T-helper 1 cell treated with Interleukin-12 subunit alpha and Interleukin-12 subunit beta and Interleukin-4 antibody, amounts not matched to agents 30 μg/mL and 1 μg/mL, for 36 hours (primary cell): Measurements from ENCODE around the gene RHBDD3.
"Not testable (repeated sequence)": the region's sequence is repeated elsewhere in the genome, so short reads cannot be mapped to it uniquely, and the experiment has no call there.

Experiments
- H3K27ac Mint-ChIP-seq: one replicate; pipeline ENCODE4 v1.8.0; 2021; ENCODE audit warnings: mild to moderate bottlenecking, mixed read lengths
- H3K27me3 Mint-ChIP-seq: one replicate; pipeline ENCODE4 v1.8.0; 2021; ENCODE audit warnings: low read depth, mixed read lengths
- H3K36me3 Mint-ChIP-seq: one replicate; pipeline ENCODE4 v1.8.0; 2021; ENCODE audit warnings: low read depth, mixed read lengths
- H3K4me1 Mint-ChIP-seq: one replicate; pipeline ENCODE4 v1.8.0; 2021; ENCODE audit warnings: low read depth, mixed read lengths
- H3K4me3 Mint-ChIP-seq: one replicate; pipeline ENCODE4 v1.8.0; 2021; ENCODE audit warnings: mild to moderate bottlenecking, moderate library complexity, mixed read lengths
- H3K9me3 Mint-ChIP-seq: one replicate; pipeline ENCODE4 v1.8.0; 2021; ENCODE audit warnings: mixed read lengths

Gene RHBDD3

DNA sequence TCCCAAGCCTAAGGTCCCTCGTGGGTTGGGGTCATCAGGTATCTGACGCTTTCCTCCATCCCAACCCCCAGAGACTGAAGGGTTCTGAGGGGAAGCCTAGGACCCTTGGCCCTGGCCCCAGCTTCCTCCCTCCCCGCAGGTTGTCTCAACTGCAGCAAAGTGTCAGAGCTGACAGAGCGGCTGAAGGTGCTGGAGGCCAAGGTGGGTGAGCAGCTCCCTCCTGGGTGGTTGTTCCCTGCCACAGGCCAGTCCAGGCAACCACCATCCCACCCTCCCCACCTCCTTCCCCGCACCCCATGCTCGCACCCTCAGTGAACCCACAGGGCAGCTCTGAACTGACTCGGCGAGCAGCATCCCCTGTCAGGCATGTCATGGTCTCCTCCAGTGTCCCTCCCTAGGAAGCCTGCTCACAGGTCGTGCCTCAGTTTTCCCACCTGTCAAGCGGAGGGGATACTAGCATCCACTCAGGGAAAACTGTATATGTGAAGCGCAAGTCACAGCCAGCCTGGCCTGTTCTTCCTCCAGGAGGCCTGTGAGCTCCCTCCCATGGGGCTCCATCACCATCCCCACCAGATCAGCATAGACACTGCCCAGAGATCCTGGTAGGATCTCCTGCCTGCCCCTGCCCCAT is 41.3 kb downstream of the RHBDD3 start:
- H3K36me3 Mint-ChIP-seq = no peaks in the 10 kb centered on the region
- no peak overlapping the region for H3K4me3 Mint-ChIP-seq
- no peak overlapping the region for H3K27ac Mint-ChIP-seq
- no peaks in the 10 kb centered on the region for H3K9me3 Mint-ChIP-seq
- no peaks in the 10 kb centered on the region for H3K27me3 Mint-ChIP-seq
- H3K4me1 Mint-ChIP-seq = no peaks in the 10 kb centered on the region

DNA sequence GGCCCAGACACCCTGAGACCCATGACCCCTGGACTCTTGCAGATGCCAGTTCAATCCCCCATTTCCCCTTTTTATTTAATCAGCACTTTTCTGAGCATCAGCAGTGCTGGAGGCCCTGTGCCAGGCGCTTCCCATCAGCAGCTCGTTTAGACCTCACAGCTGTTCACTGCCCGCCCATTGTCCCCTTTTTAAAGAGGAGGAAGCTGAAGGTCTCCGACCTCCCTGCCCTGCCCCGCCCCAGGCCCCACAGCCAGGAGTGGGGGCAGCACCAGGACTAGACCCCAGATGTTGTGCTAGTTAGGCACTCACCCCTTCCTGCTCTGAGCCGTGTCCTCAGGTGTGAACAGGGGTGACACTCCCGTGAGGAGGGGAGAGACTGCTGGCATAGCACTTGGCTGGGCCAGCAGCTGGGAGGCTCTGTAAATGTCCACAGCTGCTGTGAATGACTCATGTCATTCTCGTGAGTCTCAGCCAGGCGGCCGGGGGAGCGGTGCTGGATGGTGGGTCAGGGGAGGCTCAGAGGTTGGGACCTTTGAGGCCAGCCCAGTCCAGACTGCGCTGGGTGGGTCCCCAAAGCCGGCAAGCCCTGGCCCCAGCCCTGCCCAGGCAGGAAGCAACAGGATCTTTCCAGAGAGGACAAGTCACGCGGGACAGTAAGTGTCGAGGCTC is 42.2 kb downstream of the RHBDD3 start:
- H3K4me3 Mint-ChIP-seq = no peak overlapping the region
- H3K27ac Mint-ChIP-seq = no peak overlapping the region
- no peaks in the 10 kb centered on the region for H3K36me3 Mint-ChIP-seq
- no peaks in the 10 kb centered on the region for H3K27me3 Mint-ChIP-seq
- H3K4me1 Mint-ChIP-seq = no peaks in the 10 kb centered on the region
- no peaks in the 10 kb centered on the region for H3K9me3 Mint-ChIP-seq

DNA sequence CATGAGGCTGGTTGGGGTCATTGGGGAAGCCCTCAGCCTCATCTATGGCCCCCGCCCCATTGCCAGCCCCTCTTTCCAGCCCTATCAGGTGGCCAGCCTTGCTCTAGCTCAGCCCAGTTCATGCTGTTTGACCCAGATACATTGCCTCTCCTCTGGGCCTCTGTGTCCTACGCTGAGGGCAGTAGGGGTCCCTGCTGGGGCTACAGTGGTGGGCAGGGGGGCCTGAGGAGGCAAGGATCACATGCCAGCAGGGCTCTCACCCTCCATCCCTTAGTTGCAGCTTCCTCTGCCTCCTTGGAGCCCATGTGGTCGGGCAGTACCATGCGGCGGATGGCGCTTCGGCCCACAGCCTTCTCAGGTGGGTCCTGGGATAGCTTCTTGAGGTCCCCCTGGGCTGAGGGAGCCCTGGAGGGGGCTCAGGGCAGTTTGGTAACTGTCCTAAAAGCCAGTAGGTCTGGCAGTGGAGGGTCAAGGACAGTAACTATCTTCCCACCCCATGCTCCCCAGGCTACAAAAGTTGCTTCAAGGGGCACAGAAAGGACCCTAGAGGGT is 42.8 kb downstream of the RHBDD3 start:
- H3K4me3 Mint-ChIP-seq = no peak overlapping the region
- no peaks in the 10 kb centered on the region for H3K4me1 Mint-ChIP-seq
- H3K27ac Mint-ChIP-seq = no peak overlapping the region
- H3K36me3 Mint-ChIP-seq = no peaks in the 10 kb centered on the region
- H3K27me3 Mint-ChIP-seq = no peaks in the 10 kb centered on the region
- no peaks in the 10 kb centered on the region for H3K9me3 Mint-ChIP-seq

DNA sequence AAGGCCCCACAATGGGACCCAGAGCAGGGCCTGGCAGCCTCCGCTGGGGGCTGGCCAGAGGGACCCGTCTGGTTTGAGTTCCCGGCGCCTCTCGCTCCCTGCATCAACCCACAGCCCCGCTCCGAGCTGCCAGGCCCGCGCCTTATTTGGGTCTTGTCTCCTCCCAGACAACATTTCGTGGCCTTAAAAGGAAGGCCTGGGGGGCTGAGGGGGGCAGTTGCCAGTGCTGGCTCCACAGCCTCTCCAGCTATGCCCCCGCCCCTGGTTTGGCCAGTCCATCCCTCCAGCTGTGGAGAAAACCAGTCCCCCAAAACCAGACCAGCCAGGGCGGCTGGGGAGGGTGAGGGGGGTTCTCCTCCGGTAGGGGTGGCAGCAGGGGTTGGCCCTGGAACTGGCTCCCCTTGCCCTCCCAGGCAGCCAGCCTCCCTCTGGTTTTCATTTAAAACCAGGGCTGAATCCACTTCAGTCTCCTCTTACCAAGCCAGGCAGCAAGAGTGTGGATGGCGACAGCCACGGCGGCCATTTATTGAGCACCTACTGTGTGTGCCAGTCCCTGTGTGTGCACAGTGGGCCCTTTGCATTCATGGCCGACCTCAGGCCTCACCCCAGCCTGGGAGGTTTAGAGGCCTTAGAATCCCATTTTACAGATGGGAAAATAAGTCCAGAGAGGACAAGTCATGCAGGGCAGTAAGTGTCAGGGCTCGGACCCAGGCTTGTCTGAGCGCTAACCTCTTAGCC is 43.5 kb downstream of the RHBDD3 start:
- Mint-ChIP-seq H3K36me3 (no peaks in the 10 kb centered on the region), H3K27ac (no peak overlapping the region), H3K9me3 (no peaks in the 10 kb centered on the region), H3K27me3 (no peaks in the 10 kb centered on the region), H3K4me3 (no peak overlapping the region), H3K4me1 (no peaks in the 10 kb centered on the region)

DNA sequence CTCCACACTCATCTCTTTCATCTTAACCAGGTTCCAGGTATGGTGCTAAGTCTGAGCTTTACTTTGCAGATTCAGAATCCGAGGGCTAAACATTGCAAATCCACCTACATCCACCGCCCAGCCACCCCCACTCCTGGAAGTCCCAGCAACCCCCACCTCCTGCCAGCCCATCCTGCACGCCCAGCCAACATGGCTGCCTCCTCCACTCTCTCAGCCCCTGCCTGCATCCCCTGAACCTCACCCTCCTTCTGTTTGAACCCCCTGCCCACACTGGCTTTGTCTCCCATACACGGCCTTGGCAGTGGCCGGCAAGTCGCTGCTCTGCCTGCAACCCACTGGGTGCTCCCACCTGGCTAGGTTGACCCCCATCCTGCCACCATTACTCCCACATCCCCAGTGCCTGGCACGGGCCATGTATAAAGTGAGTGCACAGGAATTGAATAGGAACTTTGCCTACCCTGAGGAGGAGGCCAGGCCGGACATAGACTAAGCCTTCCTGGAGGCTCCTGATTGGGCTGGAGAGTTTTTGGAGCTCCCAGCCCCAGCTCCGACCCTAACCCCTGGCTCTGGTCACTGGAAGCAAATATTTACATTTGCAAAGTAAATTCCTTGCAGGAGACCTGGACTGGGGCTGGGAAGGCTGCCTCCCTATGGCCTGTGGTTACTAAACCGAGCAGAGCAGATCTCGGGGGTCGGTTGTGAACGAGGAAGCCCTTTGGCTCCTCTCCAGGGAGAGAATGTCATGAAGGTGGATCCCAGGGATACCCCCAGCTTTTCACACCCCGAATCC is 47.7 kb downstream of the RHBDD3 start:
- no peaks in the 10 kb centered on the region for H3K9me3 Mint-ChIP-seq

DNA sequence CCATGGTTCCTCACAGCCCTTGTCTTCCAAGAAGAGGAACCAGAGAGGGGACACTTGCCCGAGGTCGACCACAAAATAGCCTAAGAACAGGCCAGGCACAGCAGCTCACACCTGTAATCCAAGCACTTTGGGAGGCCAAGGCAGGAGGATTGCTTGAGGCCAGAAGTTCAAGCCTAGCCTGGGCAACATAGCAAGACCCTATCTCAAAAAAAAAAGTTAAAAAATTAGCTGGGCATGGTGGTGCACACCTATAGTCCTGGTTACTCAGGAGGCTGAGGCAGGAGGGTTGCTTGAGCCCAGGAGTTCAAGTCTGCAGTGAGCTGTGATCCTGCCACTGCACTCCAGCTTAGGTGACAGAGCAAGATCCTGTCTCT is 48.4 kb downstream of the RHBDD3 start:
- H3K27ac Mint-ChIP-seq, H3K9me3 Mint-ChIP-seq, H3K36me3 Mint-ChIP-seq, H3K27me3 Mint-ChIP-seq, H3K4me3 Mint-ChIP-seq, H3K4me1 Mint-ChIP-seq: not testable (repeated sequence)

More for the DNA sequence above, 47.7 kb downstream of the RHBDD3 start:
- H3K4me1 Mint-ChIP-seq = no peaks in the 10 kb centered on the region
- H3K4me3 Mint-ChIP-seq = no peak overlapping the region
- no peaks in the 10 kb centered on the region for H3K36me3 Mint-ChIP-seq
- H3K27ac Mint-ChIP-seq = no peak overlapping the region
- H3K27me3 Mint-ChIP-seq = no peaks in the 10 kb centered on the region

DNA sequence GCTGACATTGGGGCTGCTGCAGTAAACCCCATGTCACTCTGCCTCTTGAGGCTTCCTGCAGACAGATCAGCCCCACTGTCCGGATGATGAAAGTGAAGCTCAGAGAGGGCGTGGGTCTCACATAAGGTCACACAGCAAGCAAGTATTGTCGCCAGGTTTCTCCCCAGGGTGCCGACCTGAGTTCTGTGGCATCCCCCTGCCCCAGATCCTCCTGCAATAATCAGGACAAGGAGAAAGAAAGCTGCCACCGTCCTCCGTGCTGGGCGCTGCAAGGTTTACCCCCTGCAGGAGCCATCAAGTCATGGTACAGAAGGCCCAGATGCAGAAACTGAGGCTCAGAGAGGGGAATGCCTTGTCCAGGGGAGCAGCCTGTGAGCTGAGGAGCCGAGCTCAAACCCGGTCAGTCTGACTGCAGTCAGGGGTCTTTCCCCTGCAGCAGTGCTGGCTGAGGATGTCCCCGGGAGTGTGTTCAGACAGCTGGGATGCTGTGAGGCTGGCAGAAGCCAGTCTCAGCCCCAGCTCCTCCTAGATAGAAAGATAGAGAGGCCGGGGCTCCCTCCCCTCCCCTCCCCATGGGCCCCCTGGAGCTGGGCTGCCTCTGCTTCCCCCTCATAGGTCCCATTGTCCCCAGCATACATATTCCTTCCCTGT is 48.9 kb downstream of the RHBDD3 start:
- H3K9me3 Mint-ChIP-seq = no peaks in the 10 kb centered on the region
- H3K27me3 Mint-ChIP-seq = no peaks in the 10 kb centered on the region
- H3K36me3 Mint-ChIP-seq = no peaks in the 10 kb centered on the region
- no peak overlapping the region for H3K4me3 Mint-ChIP-seq
- no peaks in the 10 kb centered on the region for H3K4me1 Mint-ChIP-seq
- H3K27ac Mint-ChIP-seq = no peak overlapping the region

DNA sequence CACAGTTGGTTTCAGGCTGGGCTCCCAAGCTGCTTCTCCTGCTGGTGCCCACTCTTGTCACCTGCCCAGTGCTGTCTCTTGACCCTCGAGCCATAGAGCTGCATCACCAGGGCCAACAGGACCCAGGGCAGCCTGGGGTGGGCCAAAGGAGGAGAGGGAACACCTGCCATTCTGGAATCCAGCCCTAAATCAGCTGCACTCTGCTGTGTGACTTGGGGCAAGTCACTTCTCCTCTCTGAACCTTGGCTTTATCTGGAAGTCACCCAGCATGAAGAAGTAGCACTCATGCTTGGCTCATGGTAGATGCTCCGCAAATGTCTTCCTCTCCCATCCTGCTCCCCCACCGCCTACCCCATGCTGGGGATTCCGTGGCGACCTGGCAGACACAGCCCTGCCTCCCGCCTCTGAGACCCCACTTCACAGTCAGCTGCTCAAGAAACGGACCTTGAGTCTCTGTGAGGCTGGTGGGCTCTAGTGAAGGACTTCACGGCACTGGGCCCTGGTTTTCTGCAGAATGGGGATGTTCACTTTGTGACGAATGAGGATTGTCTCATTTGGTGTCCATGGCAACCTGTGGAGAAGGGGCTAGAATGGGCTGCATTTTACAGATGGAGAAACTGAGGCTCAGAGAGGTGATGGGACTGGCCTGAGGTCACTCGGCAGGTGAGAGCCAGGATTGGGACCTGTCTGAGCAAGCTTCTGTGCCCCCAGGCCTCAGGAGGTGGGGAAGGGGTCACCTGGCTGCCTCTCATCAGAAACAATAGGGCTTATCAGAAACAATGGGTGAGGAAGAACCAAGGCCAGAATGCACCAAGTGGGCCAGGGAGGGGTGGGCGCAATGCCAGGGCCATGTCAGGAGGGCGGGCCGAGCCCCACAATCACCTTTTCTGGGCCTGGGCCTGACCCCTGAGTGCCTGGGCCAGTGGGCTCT is 49.7 kb downstream of the RHBDD3 start:
- Mint-ChIP-seq H3K4me3 (no peak overlapping the region), H3K9me3 (no peaks in the 10 kb centered on the region), H3K4me1 (no peaks in the 10 kb centered on the region), H3K27ac (no peak overlapping the region), H3K27me3 (no peaks in the 10 kb centered on the region), H3K36me3 (no peaks in the 10 kb centered on the region)

DNA sequence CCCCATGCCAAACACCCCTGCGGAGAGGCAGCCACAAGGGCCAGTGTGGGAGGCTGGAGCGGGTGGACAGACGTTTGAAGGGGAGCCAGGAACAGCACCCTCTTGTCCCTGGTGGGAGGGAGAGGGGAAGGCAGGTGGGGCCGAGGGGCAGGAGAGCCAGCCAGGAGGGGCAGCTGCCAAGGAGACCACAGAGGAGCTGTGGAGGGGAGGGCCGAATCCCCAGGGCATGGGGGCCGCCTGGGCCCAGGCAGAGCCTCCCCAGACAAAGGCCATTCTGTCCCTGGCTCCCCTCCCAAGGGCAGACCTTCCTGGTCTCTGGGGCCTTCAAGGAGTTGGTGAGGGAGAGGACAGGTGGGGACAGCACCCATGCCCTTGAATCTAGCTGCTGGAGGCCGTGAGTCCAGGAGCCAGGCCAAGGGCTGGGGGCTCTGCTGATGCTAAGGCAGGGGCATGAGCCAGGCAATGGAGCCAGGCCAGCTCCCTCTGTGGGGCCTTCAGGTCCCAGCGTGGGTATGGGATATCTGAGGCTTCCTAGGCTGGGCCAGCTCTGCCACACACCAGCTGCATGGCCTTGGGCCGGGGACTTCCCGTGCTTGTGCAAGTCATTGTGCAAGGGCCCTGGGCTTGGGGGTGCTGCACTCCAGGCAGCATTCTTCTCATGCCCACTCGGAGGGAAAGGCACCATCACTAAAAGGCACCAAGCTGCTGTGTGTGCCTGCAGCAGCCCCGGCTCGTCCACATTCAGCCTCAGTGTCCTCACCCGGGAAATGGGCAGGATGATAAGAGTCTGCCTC is 50.7 kb downstream of the RHBDD3 start:
- H3K36me3 Mint-ChIP-seq = no peaks in the 10 kb centered on the region
- H3K27ac Mint-ChIP-seq = no peak overlapping the region
- H3K9me3 Mint-ChIP-seq = no peaks in the 10 kb centered on the region
- H3K4me3 Mint-ChIP-seq = no peak overlapping the region
- H3K27me3 Mint-ChIP-seq = no peaks in the 10 kb centered on the region
- H3K4me1 Mint-ChIP-seq = no peaks in the 10 kb centered on the region

DNA sequence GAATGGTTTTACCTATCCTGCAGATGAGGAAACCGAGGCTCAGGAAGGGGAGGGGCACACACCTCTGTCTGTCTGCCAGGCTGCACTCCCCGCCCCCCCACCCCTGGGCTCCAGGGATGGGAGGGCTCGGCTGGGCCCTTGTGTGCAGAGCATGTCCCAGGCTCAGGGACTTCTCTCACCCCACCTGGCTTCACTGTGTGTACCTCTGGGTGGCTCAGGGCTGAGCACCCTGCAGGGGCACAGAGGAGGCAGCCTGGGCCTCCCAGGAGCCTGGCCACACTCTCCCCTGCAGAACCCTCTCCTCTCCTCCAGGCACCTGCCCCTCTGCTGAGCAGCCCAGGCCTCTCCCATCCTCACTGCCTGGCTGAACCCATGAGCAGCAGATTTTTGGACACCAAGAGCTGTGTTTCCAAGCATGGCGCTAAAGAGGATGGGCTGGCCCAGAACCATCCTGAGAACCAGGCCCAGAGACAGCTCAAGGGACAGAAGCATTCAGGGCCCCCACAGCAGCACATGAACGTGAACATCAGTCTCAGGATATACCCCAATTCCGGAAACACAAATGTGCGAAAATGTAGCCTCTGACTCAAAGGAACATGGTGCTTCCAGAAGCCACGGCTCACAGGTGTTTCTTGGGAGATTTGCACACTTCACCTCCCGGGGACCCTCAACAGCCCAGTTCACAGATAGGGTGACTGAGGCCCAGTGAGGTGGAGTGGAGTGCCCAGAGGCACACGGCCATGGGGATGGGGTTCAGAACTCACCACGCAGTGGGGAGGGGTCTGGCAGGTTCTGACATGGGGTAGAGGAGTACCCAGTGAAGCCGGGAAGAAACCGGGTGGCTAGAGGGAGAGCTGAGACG is 51.5 kb downstream of the RHBDD3 start:
- Mint-ChIP-seq H3K36me3 (no peaks in the 10 kb centered on the region), H3K4me3 (no peak overlapping the region), H3K9me3 (no peaks in the 10 kb centered on the region), H3K27me3 (peaks cover 8% of the 10 kb centered on the region), H3K4me1 (no peaks in the 10 kb centered on the region), H3K27ac (no peak overlapping the region)

DNA sequence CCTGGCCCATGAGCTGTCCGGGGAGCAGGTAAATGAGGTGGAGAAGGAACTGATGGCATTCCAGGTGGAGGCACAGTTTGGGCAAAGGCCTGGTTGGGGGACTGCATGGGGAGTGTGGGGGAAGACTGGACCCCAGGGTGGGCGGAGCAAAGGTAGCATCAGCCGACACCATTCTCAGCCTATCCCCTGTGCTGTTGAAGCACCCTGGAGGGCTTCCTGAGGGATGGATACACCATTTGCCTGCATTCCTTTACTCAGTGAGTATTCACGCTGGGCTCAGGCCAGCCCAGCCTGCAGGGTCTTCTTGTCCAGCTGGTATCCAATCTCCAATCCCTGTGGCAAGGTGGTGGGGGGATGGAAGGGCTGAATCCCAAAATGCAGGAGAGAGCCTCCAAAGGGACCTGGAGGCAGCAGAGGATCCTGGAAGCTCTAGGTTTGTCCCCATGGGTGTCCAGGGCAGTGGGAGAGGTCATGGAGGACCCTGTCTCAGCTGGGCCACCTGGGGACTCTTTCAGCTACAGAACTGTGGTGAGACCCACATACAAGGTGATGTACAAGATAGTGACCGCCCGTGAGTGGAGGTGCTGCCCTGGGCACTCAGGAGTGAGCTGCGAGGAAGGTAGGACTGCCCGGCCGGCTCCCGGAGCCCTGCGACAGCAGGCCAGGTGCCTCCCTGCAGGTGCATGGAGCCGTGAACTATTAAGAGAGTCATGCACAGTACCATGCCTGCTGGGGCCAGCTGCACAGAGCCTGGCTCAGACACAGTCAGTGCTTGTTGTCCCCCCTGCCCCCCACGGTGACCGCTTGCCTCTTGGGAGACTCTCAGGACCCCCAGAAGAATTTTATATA is 52.5 kb downstream of the RHBDD3 start:
- H3K36me3 Mint-ChIP-seq = no peaks in the 10 kb centered on the region
- no peak overlapping the region for H3K27ac Mint-ChIP-seq
- no peak overlapping the region for H3K4me3 Mint-ChIP-seq
- H3K4me1 Mint-ChIP-seq = no peaks in the 10 kb centered on the region
- no peaks in the 10 kb centered on the region for H3K9me3 Mint-ChIP-seq
- H3K27me3 Mint-ChIP-seq = peaks cover 8% of the 10 kb centered on the region
